NCI-H2081 (cell line): Measurements from ENCODE around the gene KLF5.
"Not testable (repeated sequence)": the region's sequence is repeated elsewhere in the genome, so short reads cannot be mapped to it uniquely, and the experiment has no call there.

Experiments used
- DNase-seq, 2 experiments: peaks; one replicate each; lab custom pipeline; 2025; lab: John Stamatoyannopoulos, UW

The KLF5 gene

GRCh38 chr13:73058736-73059459, at the start of gene KLF5:
KLF5 (plus strand) TSS chr13:73059005; CDS start chr13:73059328, 323 bp downstream.
- DNase-seq, result peak; percentile 78 to 84

GRCh38 chr13:73011751-73012150, 47.1 kb upstream of the KLF5 start:
- no peak for DNase-seq

GRCh38 chr13:73015805-73016204, 43.0 kb upstream of the KLF5 start:
- no peak for DNase-seq

- DNase-seq, result no peak
Observed at GRCh38 chr13:73018336-73018735, 40.5 kb upstream of the KLF5 start.

- no peak for DNase-seq
Observed at GRCh38 chr13:73025217-73026012, 33.4 kb upstream of the KLF5 start.

- DNase-seq, result no peak
Observed at GRCh38 chr13:73034901-73035300, 23.9 kb upstream of the KLF5 start.

GRCh38 chr13:73035660-73036059, 23.1 kb upstream of the KLF5 start:
- DNase-seq, result no peak

GRCh38 chr13:73036566-73036965, 22.2 kb upstream of the KLF5 start:
- DNase-seq, result no peak

GRCh38 chr13:73038064-73038463, 20.7 kb upstream of the KLF5 start:
- DNase-seq, result no peak

- peak; percentile 37 to 41 for DNase-seq
Observed at GRCh38 chr13:73039201-73040108, 19.4 kb upstream of the KLF5 start.

GRCh38 chr13:73040484-73040883, 18.3 kb upstream of the KLF5 start:
- no peak for DNase-seq

GRCh38 chr13:73040968-73041596, 17.7 kb upstream of the KLF5 start:
- DNase-seq, result no peak

- DNase-seq, result no peak
Observed at GRCh38 chr13:73045031-73045430, 13.8 kb upstream of the KLF5 start.

GRCh38 chr13:73048615-73049014, 10.2 kb upstream of the KLF5 start:
- DNase-seq, result not testable (repeated sequence)

GRCh38 chr13:73054712-73055111, 4.1 kb upstream of the KLF5 start:
- DNase-seq, result peak in 1 of 2 experiments; percentile 37

GRCh38 chr13:73055813-73056564, 2.8 kb upstream of the KLF5 start:
- DNase-seq, result no peak

- no peak for DNase-seq
Observed at GRCh38 chr13:73056565-73056962, 2.2 kb upstream of the KLF5 start.

GRCh38 chr13:73057284-73058063, 1.3 kb upstream of the KLF5 start:
- DNase-seq, result no peak

- no peak for DNase-seq
Observed at GRCh38 chr13:73058064-73058313, 816 bp upstream of the KLF5 start.

GRCh38 chr13:73058432-73058735, 421 bp upstream of the KLF5 start:
- DNase-seq, result no peak
